Activated B cell treated with CpG ODN at 0.5 μM for 24 hours (primary cell): ENCODE measurements around the gene PRUNE2. TPM values are rescaled to one million over a fixed set of nuclear protein-coding genes. Genes with fewer than 3 reads are reported as not detected.

ENCODE experiments used
- ATAC-seq: fragments of 200-7000 bp; cut with Tn5 transposase; one replicate; pipeline ENCODE4 v1.10.0; 2021; ENCODE audit warnings: low read depth, mild to moderate bottlenecking, moderate library complexity
- CTCF ChIA-PET: fragments of 350-600 bp; sonication (Branson Sonifier 250); formaldehyde crosslinking; loops from one replicate; lab custom pipeline; 2021; ENCODE audit warnings: antibody characterized with exemption; lab: Charles Lee
- POLR2A ChIA-PET: fragments of 350-600 bp; sonication (Branson Sonifier 250); formaldehyde crosslinking; loops from one replicate; lab custom pipeline; 2021; ENCODE audit warnings: antibody characterized with exemption; lab: Charles Lee
- DNase-seq: peaks from one replicate; pipeline ENCODE4 v3.0.0; 2022
- H3K27ac Mint-ChIP-seq: one replicate; pipeline ENCODE4 v1.8.0; 2020; ENCODE audit warnings: mixed read lengths
- H3K27me3 Mint-ChIP-seq: one replicate; pipeline ENCODE4 v1.8.0; 2021; ENCODE audit warnings: mixed read lengths
- H3K36me3 Mint-ChIP-seq: one replicate; pipeline ENCODE4 v1.8.0; 2021; ENCODE audit warnings: low read depth, mixed read lengths
- H3K4me1 Mint-ChIP-seq: one replicate; pipeline ENCODE4 v1.8.0; 2021; ENCODE audit warnings: mixed read lengths
- H3K4me3 Mint-ChIP-seq: one replicate; pipeline ENCODE4 v1.8.0; 2020; ENCODE audit warnings: mild to moderate bottlenecking, mixed read lengths
- H3K9me3 Mint-ChIP-seq: one replicate; pipeline ENCODE4 v1.8.0; 2020; ENCODE audit warnings: mixed read lengths
- CTCF ChIP-seq: fragments of 200-600 bp; IDR thresholded peaks from one replicate; pipeline ENCODE4 v1.8.0; 2022; ENCODE audit warnings: antibody characterized with exemption, mild to moderate bottlenecking
- intact Hi-C: fragments of 100-400 bp; cut with micrococcal nuclease; formaldehyde crosslinking; loops from one replicate; pipeline ENCODE4 v1.15.1; 2024
- total RNA-seq: library from RNA; stranded (reverse); gene quantifications from 2 replicates; pipeline ENCODE4 v1.2.3, GENCODE V29; 2022

The PRUNE2 gene
- total RNA-seq, 1 donor from 2014 or later, result not detected

GRCh38 chr9:76642074-76642473, 263.8 kb downstream of the PRUNE2 start:
- Mint-ChIP-seq H3K36me3 (no peaks in the 10 kb centered on the region), H3K27ac (no peak overlapping the region), H3K27me3 (no peaks in the 10 kb centered on the region), H3K4me3 (no peak overlapping the region), H3K9me3 (no peaks in the 10 kb centered on the region), H3K4me1 (peaks cover 36% of the 10 kb centered on the region)
- TF ChIP-seq CTCF, result no peak
- POLR2A ChIA-PET, result interaction anchor here (1.1 to 1.2 kb wide), 2 partner anchors 178 to 183 kb away, joined by 3 to 4 read pairs; partner anchors contain the start of gene GCNT1
- no peak for DNase-seq
- CTCF ChIA-PET, result interaction anchor here (0.8 kb wide), 1 partner anchor 87 kb away, joined by 3 read pairs; no protein-coding TSS in a partner anchor
- intact Hi-C loops, result loop anchor here (5.0 kb wide), 2 partner anchors 35 to 80 kb away; no protein-coding TSS in a partner anchor
- ATAC-seq, result no peak

GRCh38 chr9:76638001-76638400, 267.9 kb downstream of the PRUNE2 start:
- Mint-ChIP-seq H3K36me3 (no peaks in the 10 kb centered on the region), H3K4me1 (peaks cover 15% of the 10 kb centered on the region), H3K4me3 (no peak overlapping the region), H3K27me3 (no peaks in the 10 kb centered on the region), H3K27ac (no peak overlapping the region), H3K9me3 (no peaks in the 10 kb centered on the region)
- CTCF ChIA-PET, result no interaction called here
- POLR2A ChIA-PET, result no interaction called here
- no peak for DNase-seq
- intact Hi-C loops, result no loop called here
- no peak for TF ChIP-seq CTCF
- ATAC-seq, result no peak

- no peak overlapping the region for H3K4me3 Mint-ChIP-seq
- H3K9me3 Mint-ChIP-seq, result no peaks in the 10 kb centered on the region
- H3K27me3 Mint-ChIP-seq, result no peaks in the 10 kb centered on the region
- no peaks in the 10 kb centered on the region for H3K36me3 Mint-ChIP-seq
- TF ChIP-seq CTCF, result no peak
- intact Hi-C loops, result no loop called here
- no peak overlapping the region for H3K27ac Mint-ChIP-seq
- ChIA-PET POLR2A (no interaction called here), CTCF (no interaction called here)
- ATAC-seq (no peak), DNase-seq (no peak)
- H3K4me1 Mint-ChIP-seq, result peaks cover 9% of the 10 kb centered on the region
Observed at GRCh38 chr9:76637416-76637815, 268.5 kb downstream of the PRUNE2 start.

GRCh38 chr9:76634356-76635054, 271.4 kb downstream of the PRUNE2 start:
- ChIA-PET CTCF (no interaction called here), POLR2A (no interaction called here)
- no peaks in the 10 kb centered on the region for H3K9me3 Mint-ChIP-seq
- H3K27me3 Mint-ChIP-seq, result no peaks in the 10 kb centered on the region
- ATAC-seq (no peak), DNase-seq (no peak)
- H3K27ac Mint-ChIP-seq, result no peak overlapping the region
- H3K4me3 Mint-ChIP-seq, result no peak overlapping the region
- H3K4me1 Mint-ChIP-seq, result peaks cover 6% of the 10 kb centered on the region
- no peak for TF ChIP-seq CTCF
- intact Hi-C loops, result no loop called here
- H3K36me3 Mint-ChIP-seq, result no peaks in the 10 kb centered on the region

- Mint-ChIP-seq H3K27ac (no peak overlapping the region), H3K27me3 (no peaks in the 10 kb centered on the region), H3K9me3 (no peaks in the 10 kb centered on the region), H3K4me3 (no peak overlapping the region), H3K4me1 (peaks cover 27% of the 10 kb centered on the region), H3K36me3 (no peaks in the 10 kb centered on the region)
- ChIA-PET POLR2A (no interaction called here), CTCF (no interaction called here)
- TF ChIP-seq CTCF, result no peak
- no peak for ATAC-seq
- intact Hi-C loops, result no loop called here
- DNase-seq, result no peak
Observed at GRCh38 chr9:76630916-76631315, 275.0 kb downstream of the PRUNE2 start.
